ENCODE data around the gene CREBZF. TPM values are rescaled to one million over a fixed set of nuclear protein-coding genes. Genes with fewer than 3 reads are reported as not detected.

Gene CREBZF
- total RNA-seq, 3 donors from 2014 or later = 37.6 to 45.6 (median 40.7) TPM

DNA sequence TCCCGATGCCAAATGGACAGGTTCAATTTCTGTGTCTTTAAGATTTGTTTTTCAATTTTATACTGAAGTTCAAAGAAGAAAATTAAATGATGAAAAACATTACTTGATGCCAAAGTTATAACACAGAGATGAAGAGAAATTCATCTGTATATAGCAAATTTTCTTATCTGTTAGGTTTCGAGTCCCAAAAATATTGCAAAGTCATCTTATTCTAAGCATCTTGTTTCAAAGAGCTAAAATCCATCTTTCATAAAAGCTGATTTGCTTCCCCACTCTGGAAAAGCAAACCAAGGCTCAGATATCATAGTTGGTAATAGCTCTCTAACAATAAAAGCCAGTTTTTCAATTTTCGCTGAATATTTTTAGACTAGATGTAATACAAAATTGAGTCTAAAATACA is 40.0 kb upstream of the CREBZF start:
- ATAC-seq (no peak), DNase-seq (no peak)
- H3K36me3 ChIP-seq (ENCODE audit: low read depth) = no peaks in the 10 kb centered on the region
- intact Hi-C loops (cut with DNase I, micrococcal nuclease) = no loop called here
- H3K4me3 ChIP-seq = no peak overlapping the region
- H3K9me3 ChIP-seq = no peaks in the 10 kb centered on the region
- TF ChIP-seq, protein P1, sequence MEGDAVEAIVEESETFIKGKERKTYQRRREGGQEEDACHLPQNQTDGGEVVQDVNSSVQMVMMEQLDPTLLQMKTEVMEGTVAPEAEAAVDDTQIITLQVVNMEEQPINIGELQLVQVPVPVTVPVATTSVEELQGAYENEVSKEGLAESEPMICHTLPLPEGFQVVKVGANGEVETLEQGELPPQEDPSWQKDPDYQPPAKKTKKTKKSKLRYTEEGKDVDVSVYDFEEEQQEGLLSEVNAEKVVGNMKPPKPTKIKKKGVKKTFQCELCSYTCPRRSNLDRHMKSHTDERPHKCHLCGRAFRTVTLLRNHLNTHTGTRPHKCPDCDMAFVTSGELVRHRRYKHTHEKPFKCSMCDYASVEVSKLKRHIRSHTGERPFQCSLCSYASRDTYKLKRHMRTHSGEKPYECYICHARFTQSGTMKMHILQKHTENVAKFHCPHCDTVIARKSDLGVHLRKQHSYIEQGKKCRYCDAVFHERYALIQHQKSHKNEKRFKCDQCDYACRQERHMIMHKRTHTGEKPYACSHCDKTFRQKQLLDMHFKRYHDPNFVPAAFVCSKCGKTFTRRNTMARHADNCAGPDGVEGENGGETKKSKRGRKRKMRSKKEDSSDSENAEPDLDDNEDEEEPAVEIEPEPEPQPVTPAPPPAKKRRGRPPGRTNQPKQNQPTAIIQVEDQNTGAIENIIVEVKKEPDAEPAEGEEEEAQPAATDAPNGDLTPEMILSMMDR (IDR thresholded peaks at IDR 0.05) = no peak
- H3K4me1 ChIP-seq (ENCODE audit: low read depth) = no peaks in the 10 kb centered on the region

DNA sequence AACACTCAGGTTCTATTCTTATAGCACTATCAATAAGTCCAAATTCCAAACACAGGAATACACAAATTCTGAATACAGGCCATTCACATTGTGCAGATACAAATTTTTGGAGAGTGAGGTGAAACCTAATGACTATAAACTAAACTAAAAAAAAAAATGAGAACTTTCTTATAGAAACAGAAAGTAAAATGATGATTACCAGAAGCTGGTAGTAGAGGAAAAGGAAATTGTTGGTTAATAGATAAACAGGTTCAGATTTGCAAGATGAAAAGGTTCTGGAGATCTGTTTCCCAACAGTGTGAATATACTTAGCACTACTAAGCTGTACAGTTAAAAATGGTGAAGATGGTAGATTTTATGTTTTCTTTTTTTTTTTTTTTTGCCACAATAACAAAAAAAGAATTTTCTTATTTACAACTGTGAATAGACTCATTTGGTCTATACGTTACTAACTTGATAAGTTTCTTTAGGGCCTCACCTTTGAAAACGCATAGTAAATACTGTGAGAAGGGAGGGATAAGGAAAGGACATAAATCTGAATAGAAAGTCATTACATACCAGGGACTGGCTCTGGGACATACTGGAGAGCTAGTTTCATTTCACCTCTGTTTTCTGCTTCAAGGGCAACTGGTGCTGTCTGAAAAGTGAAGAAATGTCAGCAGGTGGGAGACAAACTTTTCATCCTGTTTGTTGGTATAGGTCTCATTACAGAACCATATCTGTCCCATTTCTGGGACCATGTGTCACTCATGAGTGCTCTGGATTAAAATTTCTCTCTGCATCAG is 35.2 kb upstream of the CREBZF start:
- TF ChIP-seq, protein P1 (IDR thresholded peaks at IDR 0.05) = no peak
- Histone ChIP-seq H3K4me1 (ENCODE audit: low read depth) (no peaks in the 10 kb centered on the region), H3K9me3 (no peaks in the 10 kb centered on the region), H3K36me3 (ENCODE audit: low read depth) (no peaks in the 10 kb centered on the region), H3K4me3 (no peak overlapping the region)
- ATAC-seq = peak; percentile 38
- no peak for DNase-seq
- intact Hi-C loops (cut with DNase I, micrococcal nuclease) = no loop called here

DNA sequence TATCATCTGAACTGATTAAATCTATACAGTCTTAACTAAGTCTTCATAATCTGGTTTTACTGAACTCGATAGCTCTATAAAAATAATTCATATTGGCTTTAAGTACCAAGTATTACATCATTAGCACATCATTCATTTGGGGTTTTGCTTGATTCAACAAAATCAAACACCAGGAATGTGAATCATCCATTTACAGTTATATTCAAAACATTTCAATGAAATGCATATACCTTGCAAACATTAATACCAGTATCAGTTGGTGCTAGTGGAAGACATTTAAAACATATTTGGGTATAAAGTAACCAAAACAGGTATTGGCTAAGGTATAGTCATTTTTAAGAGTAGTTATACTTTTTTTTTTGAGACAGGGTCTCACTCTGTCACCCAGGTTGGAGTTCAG is 33.3 kb upstream of the CREBZF start:
- intact Hi-C loops (cut with DNase I, micrococcal nuclease) = no loop called here
- TF ChIP-seq, protein P1 (IDR thresholded peaks at IDR 0.05) = no peak
- Histone ChIP-seq H3K36me3 (ENCODE audit: low read depth) (no peaks in the 10 kb centered on the region), H3K4me1 (ENCODE audit: low read depth) (no peaks in the 10 kb centered on the region), H3K4me3 (no peak overlapping the region), H3K9me3 (no peaks in the 10 kb centered on the region)
- DNase-seq (no peak), ATAC-seq (no peak)

DNA sequence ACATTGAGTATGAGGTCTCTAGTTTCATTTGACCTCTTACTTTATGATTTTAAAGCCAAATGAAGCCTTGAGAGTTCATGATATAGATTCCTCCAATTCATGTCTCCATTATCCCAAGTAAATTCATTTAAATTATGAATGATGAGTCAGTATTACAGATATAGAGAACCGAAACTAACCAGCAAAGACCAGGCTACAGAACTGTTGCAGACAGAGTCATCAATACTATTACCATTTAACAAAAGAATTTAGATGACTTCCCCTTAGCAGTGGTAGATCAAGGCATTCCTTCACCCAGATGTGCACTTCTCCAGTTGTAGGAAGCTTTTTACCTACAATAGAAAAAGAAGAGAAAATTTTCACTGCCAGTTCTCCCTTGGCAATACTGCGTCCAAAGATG is 32.8 kb upstream of the CREBZF start:
- ATAC-seq (no peak), DNase-seq (no peak)
- intact Hi-C loops (cut with DNase I, micrococcal nuclease) = no loop called here
- TF ChIP-seq, protein P1 (IDR thresholded peaks at IDR 0.05) = no peak
- Histone ChIP-seq H3K36me3 (ENCODE audit: low read depth) (no peaks in the 10 kb centered on the region), H3K4me1 (ENCODE audit: low read depth) (no peaks in the 10 kb centered on the region), H3K4me3 (no peak overlapping the region), H3K9me3 (no peaks in the 10 kb centered on the region)

DNA sequence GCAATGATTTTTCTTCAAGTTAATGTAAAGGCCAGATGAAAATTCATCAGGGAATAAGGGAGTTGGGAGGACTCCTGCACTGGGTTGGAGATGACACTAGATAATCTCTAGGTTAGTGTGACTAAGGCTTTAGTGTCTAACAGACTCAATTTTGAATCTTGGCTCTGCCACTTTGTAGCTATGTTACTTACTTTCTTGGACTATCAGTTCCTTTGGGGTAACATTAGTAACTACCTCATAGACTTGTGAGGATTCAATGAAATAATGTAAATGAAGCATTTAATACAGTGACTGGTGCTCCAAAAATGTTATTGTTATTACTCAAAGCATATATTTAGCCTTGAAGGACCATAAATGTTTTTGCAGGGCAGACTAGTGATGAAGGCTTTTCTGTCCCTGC is 30.6 kb upstream of the CREBZF start:
- intact Hi-C loops (cut with DNase I, micrococcal nuclease) = no loop called here
- no peak for ATAC-seq
- Histone ChIP-seq H3K9me3 (no peaks in the 10 kb centered on the region), H3K36me3 (ENCODE audit: low read depth) (no peaks in the 10 kb centered on the region), H3K4me1 (ENCODE audit: low read depth) (no peaks in the 10 kb centered on the region), H3K4me3 (no peak overlapping the region)
- no peak for DNase-seq
- TF ChIP-seq, protein P1 (IDR thresholded peaks at IDR 0.05) = no peak
